Left lung (tissue), 10 donors: Measurements from ENCODE around the gene ZNF254. TPM values are rescaled to one million over a fixed set of nuclear protein-coding genes. Genes with fewer than 3 reads are reported as not detected.
A peak's percentile ranks its signal among the peaks of the same experiment; 100 is the strongest.

Source experiments
- ATAC-seq: fragments of 200-7000 bp; cut with Tn5 transposase; one replicate; pipeline ENCODE4 v1.9.1; 2020; ENCODE audit warnings: moderate library complexity
- DNase-seq, 4 donors: peaks; one replicate each; pipeline ENCODE4 v3.0.0-alpha.2; 2013 to 2020
- H3K27ac ChIP-seq, 2 donors: fragments of 200-600 bp; sonication (generic) in 1 of 2; one replicate each; pipeline versions ENCODE4 v1.5.0 to v1.8.0; 2020 to 2021
- H3K27me3 ChIP-seq, 2 donors: fragments of 200-600 bp; sonication (generic) in 1 of 2; one replicate each; pipeline versions ENCODE4 v1.5.0 to v1.8.0; 2020 to 2021
- H3K36me3 ChIP-seq, 2 donors: fragments of 200-600 bp; sonication (generic) in 1 of 2; one replicate each; pipeline versions ENCODE4 v1.5.0 to v1.8.0; 2020 to 2021
- H3K4me1 ChIP-seq, 2 donors: fragments of 200-600 bp; one replicate each; pipeline ENCODE4 v1.8.0; 2021
- H3K4me3 ChIP-seq, 2 donors: fragments of 200-600 bp; sonication (generic) in 1 of 2; one replicate each; pipeline versions ENCODE4 v1.5.0 to v1.8.0; 2020 to 2021; ENCODE audit warnings: mild to moderate bottlenecking in 1 of 2
- H3K9me3 ChIP-seq, 2 donors: fragments of 200-600 bp; sonication (generic) in 1 of 2; one replicate each; pipeline versions ENCODE4 v1.5.0 to v1.8.0; 2020 to 2021
- CTCF ChIP-seq, 2 donors: fragments of 200-600 bp; sonication (generic) in 1 of 2; IDR thresholded peaks; one replicate each; pipeline versions ENCODE4 v1.5.0 to v1.8.0; 2021; ENCODE audit warnings: antibody characterized with exemption in 2 of 2
- intact Hi-C, 2 donors: fragments of 100-400 bp; cut with DNase I; formaldehyde crosslinking; loops; one replicate each; pipeline versions ENCODE4 v1.11.2 to v1.14.2; 2022
- polyA plus RNA-seq, 6 donors: library from polyadenylated mRNA; unstranded; fragments of 120-200 nt; gene quantifications; one replicate each; pipeline ENCODE4 v1.2.1, GENCODE V29; 2013; ENCODE audit not compliant: insufficient read length in 6 of 6
- total RNA-seq, 2 donors: library from RNA; stranded (reverse); fragmentation: NEBNext Ultra II Directional; extraction: Animal tissue kit (Norgen Biotek cat#: 25700); gene quantifications; one replicate each; pipeline ENCODE4 v1.2.1, GENCODE V29; 2021
- donor health status: DM: no; HTN: yes; CAD: no.
- donor health status: DM: no; HTN: no; CAD: no.

The ZNF254 gene
- total and polyA plus RNA-seq, 8 donors = 14.7 to 41.8 (median 38.5) TPM

DNA sequence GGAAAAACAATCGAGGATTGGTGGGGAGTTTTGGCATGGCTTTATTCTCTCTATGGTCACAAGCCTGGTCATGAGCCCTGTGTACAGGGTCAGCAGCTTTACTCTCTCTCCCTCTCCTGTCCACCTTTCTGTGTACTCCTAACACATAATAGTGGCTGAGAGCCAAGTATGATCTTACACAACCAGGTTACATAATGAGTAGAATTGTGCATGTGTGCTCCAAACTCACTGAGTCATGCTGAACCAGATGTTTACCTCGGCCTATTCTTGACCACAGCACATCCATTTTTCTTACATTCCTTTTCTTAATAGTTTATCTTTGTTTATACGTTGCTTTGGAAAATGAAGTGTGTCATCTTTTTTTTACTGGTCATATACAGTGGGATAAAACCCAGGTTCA is 53.1 kb downstream of the ZNF254 start:
- DNase-seq = peak in 1 of 4 donors; percentile 17
- H3K9me3 ChIP-seq = peaks cover 5 to 99% of the 10 kb centered on the region in 2 donors
- intact Hi-C loops = no loop called here

DNA sequence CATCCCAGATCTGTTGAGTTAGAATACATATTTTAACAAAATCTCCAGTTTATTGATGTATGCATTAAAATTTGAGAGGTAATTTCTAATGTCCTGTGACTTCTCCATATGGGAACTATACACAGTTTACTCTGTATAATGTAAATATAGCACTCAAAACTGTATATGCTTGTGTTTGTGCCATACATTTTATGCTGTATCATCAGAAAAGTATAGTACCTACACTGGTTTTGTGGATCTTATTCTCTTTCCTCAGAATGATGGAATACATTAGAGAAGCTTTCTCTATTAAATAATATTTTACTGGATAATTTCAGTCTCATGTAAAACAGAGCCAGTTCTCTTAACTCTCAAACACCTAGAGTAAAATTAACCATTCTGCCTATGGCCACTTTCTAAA is 53.6 kb downstream of the ZNF254 start:
- H3K9me3 ChIP-seq = peaks cover 2 to 99% of the 10 kb centered on the region in 2 donors
- ATAC-seq (no peak), DNase-seq (no peak)
- no peak overlapping the region for H3K27ac ChIP-seq
- no peaks in the 10 kb centered on the region for H3K4me1 ChIP-seq
- no peak for TF ChIP-seq CTCF (IDR thresholded peaks at IDR 0.05)
- intact Hi-C loops = no loop called here
- no peak overlapping the region for H3K4me3 ChIP-seq
- peaks cover 0 to 32% of the 10 kb centered on the region in 2 donors for H3K36me3 ChIP-seq
- no peaks in the 10 kb centered on the region for H3K27me3 ChIP-seq

More for the DNA sequence above, 53.1 kb downstream of the ZNF254 start:
- H3K4me1 ChIP-seq = no peaks in the 10 kb centered on the region
- H3K27ac ChIP-seq = no peak overlapping the region
- H3K27me3 ChIP-seq = no peaks in the 10 kb centered on the region
- H3K36me3 ChIP-seq = peaks cover 0 to 32% of the 10 kb centered on the region in 2 donors
- H3K4me3 ChIP-seq = no peak overlapping the region
- peak; percentile 60 for ATAC-seq
- no peak for TF ChIP-seq CTCF (IDR thresholded peaks at IDR 0.05)

- Histone ChIP-seq H3K27me3 (no peaks in the 10 kb centered on the region), H3K4me1 (no peaks in the 10 kb centered on the region), H3K9me3 (peaks cover 4 to 99% of the 10 kb centered on the region in 2 donors), H3K36me3 (peaks cover 0 to 34% of the 10 kb centered on the region in 2 donors), H3K27ac (no peak overlapping the region), H3K4me3 (no peak overlapping the region)
- TF ChIP-seq CTCF (IDR thresholded peaks at IDR 0.05) = no peak
- no peak for DNase-seq
- intact Hi-C loops = no loop called here
- ATAC-seq = no peak
Observed at GRCh38 chr19:24141612-24142011, 54.6 kb downstream of the ZNF254 start.

- no peak for TF ChIP-seq CTCF (IDR thresholded peaks at IDR 0.05)
- no peak for ATAC-seq
- Histone ChIP-seq H3K9me3 (peaks cover 4 to 99% of the 10 kb centered on the region in 2 donors), H3K4me3 (no peak overlapping the region), H3K4me1 (no peaks in the 10 kb centered on the region), H3K36me3 (peaks cover 3 to 34% of the 10 kb centered on the region in 2 donors), H3K27ac (no peak overlapping the region), H3K27me3 (no peaks in the 10 kb centered on the region)
- DNase-seq = no peak
- intact Hi-C loops = no loop called here
Observed at GRCh38 chr19:24142771-24143170, 55.8 kb downstream of the ZNF254 start.

DNA sequence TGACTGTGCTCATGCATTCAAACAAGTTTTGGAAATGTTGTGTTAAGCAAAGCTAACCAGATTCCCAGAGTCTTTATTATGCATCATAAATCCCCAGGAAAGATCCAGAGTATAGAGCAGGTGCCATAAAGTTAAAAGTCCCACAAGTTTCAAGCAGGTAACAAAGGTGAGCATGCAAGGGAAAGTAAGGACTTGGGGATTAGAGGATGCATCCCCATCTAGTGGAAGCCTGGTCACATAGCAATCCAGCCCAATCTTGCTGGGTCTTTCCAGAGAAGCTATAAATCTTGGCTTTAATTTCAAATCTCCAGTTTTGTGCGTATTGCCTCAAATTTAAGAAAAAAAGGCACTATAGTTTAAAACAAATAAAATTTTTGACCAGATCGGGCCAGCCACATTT is 72.7 kb downstream of the ZNF254 start:
- Histone ChIP-seq H3K36me3 (peaks cover 0 to 13% of the 10 kb centered on the region in 2 donors), H3K4me3 (no peak overlapping the region), H3K27ac (no peak overlapping the region), H3K4me1 (no peaks in the 10 kb centered on the region), H3K27me3 (no peaks in the 10 kb centered on the region), H3K9me3 (peaks cover 0 to 97% of the 10 kb centered on the region in 2 donors)
- intact Hi-C loops = no loop called here
- DNase-seq = peak in 1 of 4 donors; percentile 5
- peak; percentile 63 for ATAC-seq
- peak in 1 of 2 donors; percentile 0 for TF ChIP-seq CTCF (IDR thresholded peaks at IDR 0.05)
